ENCODE results near the gene STRA6.

STRA6 gene

DNA sequence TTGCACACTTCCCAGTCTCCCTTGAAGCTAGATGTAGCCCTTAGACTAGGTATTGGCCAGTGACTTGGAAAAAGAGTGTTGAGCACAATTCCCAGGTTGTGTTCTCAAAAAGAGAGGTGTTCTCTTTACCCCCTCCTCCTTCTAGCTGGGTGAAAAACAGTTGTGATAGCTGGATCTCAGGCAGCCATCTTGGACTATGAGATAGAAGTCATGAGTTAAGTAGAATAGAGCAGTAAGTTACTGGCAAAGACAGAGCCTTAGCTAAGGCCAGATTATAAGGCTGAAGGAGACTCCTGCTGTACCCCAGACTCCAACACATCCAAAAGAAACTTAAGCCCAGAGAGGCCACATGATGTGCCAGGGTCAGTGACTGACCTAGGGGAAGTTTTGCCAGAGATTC, 8.1 kb upstream of the STRA6 start:
- no peak for DNase-seq (ENCODE audit: extremely low spot score)
- ChIA-PET POLR2A (interaction anchor here (0.9 kb wide), 1 partner anchor 11 kb away, joined by 3 read pairs; no protein-coding TSS in a partner anchor), CTCF (interaction anchor here (0.6 to 1.0 kb wide), 2 partner anchors 9 to 94 kb away, joined by 3 to 6 read pairs; no protein-coding TSS in a partner anchor)
- TF ChIP-seq HDGF (IDR thresholded peaks at IDR 0.05; ENCODE audit: borderline replicate concordance) (no peak), TARDBP (IDR thresholded peaks at IDR 0.05) (no peak), NFRKB (IDR thresholded peaks at IDR 0.05) (no peak), SP1 (IDR thresholded peaks at IDR 0.05) (no peak), L3MBTL2 (conservative IDR thresholded peaks at IDR 0.05) (no peak), FOXM1 (IDR thresholded peaks at IDR 0.05; ENCODE audit: borderline replicate concordance) (no peak), FOXA1 (IDR thresholded peaks at IDR 0.05) (no peak), LEF1 (IDR thresholded peaks at IDR 0.05; ENCODE audit: borderline replicate concordance) (no peak), FOXK2 (IDR thresholded peaks at IDR 0.05) (no peak), SUZ12 (IDR thresholded peaks at IDR 0.05) (no peak), BHLHE40 (IDR thresholded peaks at IDR 0.05; ENCODE audit: borderline replicate concordance) (no peak), ELF4 (IDR thresholded peaks at IDR 0.05) (no peak), ZNF384 (IDR thresholded peaks at IDR 0.05) (no peak), CTBP1 (IDR thresholded peaks at IDR 0.05; ENCODE audit: borderline replicate concordance) (no peak), ARNT (IDR thresholded peaks at IDR 0.05) (no peak)
- TF ChIP-seq, protein P1, sequence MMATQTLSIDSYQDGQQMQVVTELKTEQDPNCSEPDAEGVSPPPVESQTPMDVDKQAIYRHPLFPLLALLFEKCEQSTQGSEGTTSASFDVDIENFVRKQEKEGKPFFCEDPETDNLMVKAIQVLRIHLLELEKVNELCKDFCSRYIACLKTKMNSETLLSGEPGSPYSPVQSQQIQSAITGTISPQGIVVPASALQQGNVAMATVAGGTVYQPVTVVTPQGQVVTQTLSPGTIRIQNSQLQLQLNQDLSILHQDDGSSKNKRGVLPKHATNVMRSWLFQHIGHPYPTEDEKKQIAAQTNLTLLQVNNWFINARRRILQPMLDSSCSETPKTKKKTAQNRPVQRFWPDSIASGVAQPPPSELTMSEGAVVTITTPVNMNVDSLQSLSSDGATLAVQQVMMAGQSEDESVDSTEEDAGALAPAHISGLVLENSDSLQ (IDR thresholded peaks at IDR 0.05), result no peak

- no peak for DNase-seq (ENCODE audit: extremely low spot score)
- CTCF ChIA-PET, result interaction anchor here (0.6 to 1.0 kb wide), 2 partner anchors 10 to 94 kb away, joined by 3 to 6 read pairs; no protein-coding TSS in a partner anchor
- POLR2A ChIA-PET, result interaction anchor here (0.9 kb wide), 1 partner anchor 12 kb away, joined by 3 read pairs; no protein-coding TSS in a partner anchor
- TF ChIP-seq FOXK2 (IDR thresholded peaks at IDR 0.05) (no peak), NFRKB (IDR thresholded peaks at IDR 0.05) (no peak), FOXM1 (IDR thresholded peaks at IDR 0.05; ENCODE audit: borderline replicate concordance) (no peak), ZNF384 (IDR thresholded peaks at IDR 0.05) (no peak), TARDBP (IDR thresholded peaks at IDR 0.05) (no peak), CTBP1 (IDR thresholded peaks at IDR 0.05; ENCODE audit: borderline replicate concordance) (no peak), HDGF (IDR thresholded peaks at IDR 0.05; ENCODE audit: borderline replicate concordance) (no peak), LEF1 (IDR thresholded peaks at IDR 0.05; ENCODE audit: borderline replicate concordance) (no peak), SUZ12 (IDR thresholded peaks at IDR 0.05) (no peak), BHLHE40 (IDR thresholded peaks at IDR 0.05; ENCODE audit: borderline replicate concordance) (no peak)
- TF ChIP-seq, protein P1 (IDR thresholded peaks at IDR 0.05), result no peak; the same call in 1 of the 2 replicates
Measured at GRCh38 chr15:74209997-74210671, 7.5 kb upstream of the STRA6 start.

- TF ChIP-seq FOXK2 (IDR thresholded peaks at IDR 0.05), result no peak
- TF ChIP-seq L3MBTL2 (conservative IDR thresholded peaks at IDR 0.05), result no peak
- TF ChIP-seq NFRKB (IDR thresholded peaks at IDR 0.05), result no peak
- TF ChIP-seq ELF4 (IDR thresholded peaks at IDR 0.05), result no peak
- no peak for TF ChIP-seq BHLHE40 (IDR thresholded peaks at IDR 0.05; ENCODE audit: borderline replicate concordance)
- no peak for TF ChIP-seq SUZ12 (IDR thresholded peaks at IDR 0.05)
- no peak for TF ChIP-seq ZNF384 (IDR thresholded peaks at IDR 0.05)
- TF ChIP-seq CTBP1 (IDR thresholded peaks at IDR 0.05; ENCODE audit: borderline replicate concordance), result no peak
- TF ChIP-seq FOXM1 (IDR thresholded peaks at IDR 0.05; ENCODE audit: borderline replicate concordance), result no peak
- TF ChIP-seq HDGF (IDR thresholded peaks at IDR 0.05; ENCODE audit: borderline replicate concordance), result no peak
- TF ChIP-seq, protein P1 (IDR thresholded peaks at IDR 0.05), result no peak
- no peak for TF ChIP-seq FOXA1 (IDR thresholded peaks at IDR 0.05)
- no peak for DNase-seq (ENCODE audit: extremely low spot score)
- POLR2A ChIA-PET, result interaction anchor here (0.9 kb wide), 1 partner anchor 81 kb away, joined by 3 read pairs; no protein-coding TSS in a partner anchor
- CTCF ChIA-PET, result interaction anchor here (0.8 kb wide), 1 partner anchor 12 kb away, joined by 3 read pairs; no protein-coding TSS in a partner anchor
Measured at GRCh38 chr15:74209560-74209958, 7.0 kb upstream of the STRA6 start.

DNA sequence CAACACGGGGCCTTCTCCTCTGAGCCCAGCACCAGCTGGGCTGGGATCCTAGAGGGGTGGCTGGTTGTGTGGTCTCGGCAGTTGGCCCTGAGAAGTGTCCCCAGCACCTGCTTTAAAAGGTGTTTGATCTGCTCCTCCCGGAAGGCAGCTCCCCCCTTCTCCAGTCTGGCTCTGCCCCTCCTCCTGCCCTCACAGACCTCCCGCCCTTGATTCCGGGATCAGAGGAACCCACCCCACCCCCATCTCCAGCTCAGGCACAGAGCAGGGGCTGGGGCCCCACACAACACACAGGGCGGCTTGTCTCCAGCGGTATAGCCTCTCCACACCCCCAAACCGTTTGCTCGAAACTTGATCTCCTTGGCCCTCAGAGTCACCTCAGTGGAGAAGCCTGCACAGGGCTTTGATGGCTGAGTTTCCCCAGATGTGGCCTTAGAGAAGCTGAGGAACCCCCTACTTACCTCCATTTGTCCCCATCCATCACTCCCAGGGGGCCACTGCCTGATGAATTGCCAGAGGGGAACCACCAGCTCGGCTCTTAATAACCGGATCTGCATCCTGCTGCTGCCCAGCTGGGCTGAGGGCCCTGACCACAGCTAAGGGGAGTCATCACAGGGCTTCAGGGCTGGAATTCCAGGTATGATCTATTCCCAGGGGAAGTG, 6.4 kb upstream of the STRA6 start:
- POLR2A ChIA-PET, result interaction anchor here (0.9 kb wide), 1 partner anchor 81 kb away, joined by 3 read pairs; no protein-coding TSS in a partner anchor
- no peak for TF ChIP-seq SUZ12 (IDR thresholded peaks at IDR 0.05)
- TF ChIP-seq CTBP1 (IDR thresholded peaks at IDR 0.05; ENCODE audit: borderline replicate concordance), result no peak
- TF ChIP-seq FOXA1 (IDR thresholded peaks at IDR 0.05), result no peak
- TF ChIP-seq ELF4 (IDR thresholded peaks at IDR 0.05), result no peak
- TF ChIP-seq FOXM1 (IDR thresholded peaks at IDR 0.05; ENCODE audit: borderline replicate concordance), result no peak
- TF ChIP-seq BHLHE40 (IDR thresholded peaks at IDR 0.05; ENCODE audit: borderline replicate concordance), result no peak
- TF ChIP-seq, protein P1 (IDR thresholded peaks at IDR 0.05), result no peak
- TF ChIP-seq HDGF (IDR thresholded peaks at IDR 0.05; ENCODE audit: borderline replicate concordance), result no peak
- no peak for TF ChIP-seq LEF1 (IDR thresholded peaks at IDR 0.05; ENCODE audit: borderline replicate concordance)
- no peak for TF ChIP-seq SP1 (IDR thresholded peaks at IDR 0.05)
- no peak for TF ChIP-seq FOXK2 (IDR thresholded peaks at IDR 0.05)
- TF ChIP-seq ARNT (IDR thresholded peaks at IDR 0.05), result no peak
- TF ChIP-seq ZNF384 (IDR thresholded peaks at IDR 0.05), result no peak
- no peak for TF ChIP-seq L3MBTL2 (conservative IDR thresholded peaks at IDR 0.05)
- no peak for TF ChIP-seq TARDBP (IDR thresholded peaks at IDR 0.05)
- no peak for TF ChIP-seq NFRKB (IDR thresholded peaks at IDR 0.05)
- CTCF ChIA-PET, result interaction anchor here (0.8 kb wide), 2 partner anchors 13 to 73 kb away, joined by 3 read pairs; no protein-coding TSS in a partner anchor
- DNase-seq (ENCODE audit: extremely low spot score), result no peak
